Prostate gland (tissue), 2 donors: ENCODE data around the gene UBE3D.
"Not testable (repeated sequence)": the region's sequence is repeated elsewhere in the genome, so short reads cannot be mapped to it uniquely, and the experiment has no call there.

Experiments used
- POLR2A ChIP-seq: fragments of 450-650 bp; IDR thresholded peaks from one replicate; pipeline ENCODE4 v1.6.1; 2016; ENCODE audit warnings: antibody characterized with exemption, mild to moderate bottlenecking
- POLR2AphosphoS5 ChIP-seq: sonication (generic); formaldehyde crosslinking; IDR thresholded peaks from one replicate; pipeline ENCODE4 v1.6.1; 2017; ENCODE audit warnings: antibody characterized with exemption
- TF ChIP-seq, protein P1 (sequence below), 4 experiments: fragments of 200-600 bp in 2 of 4; fragments of 450-650 bp in 2 of 4; sonication (generic) in 2 of 4; IDR thresholded peaks; 1 replicate in 3 of 4; 2 replicates in 1 of 4; pipeline ENCODE4 v1.5.1; 2016 to 2019; ENCODE audit warnings: antibody characterized with exemption in 4 of 4, mild to moderate bottlenecking in 2 of 4, moderate library complexity in 2 of 4

DNA sequence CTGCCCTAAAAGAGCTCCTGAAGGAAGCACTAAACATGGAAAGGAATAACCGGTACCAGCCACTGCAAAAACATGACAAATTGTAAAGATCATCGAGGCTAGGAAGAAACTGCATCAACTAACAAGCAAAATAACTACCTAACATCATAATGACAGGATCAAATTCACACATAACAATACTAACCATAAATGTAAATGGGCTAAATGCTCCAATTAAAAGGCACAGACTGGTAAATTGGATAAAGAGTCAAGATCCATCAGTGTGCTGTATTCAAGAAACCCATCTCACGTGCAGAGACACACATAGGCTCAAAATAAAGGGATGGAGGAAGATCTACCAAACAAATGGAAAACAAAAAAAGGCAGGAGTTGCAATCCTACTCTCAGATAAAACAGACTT, 212.7 kb downstream of the UBE3D start:
- TF ChIP-seq, protein P1, sequence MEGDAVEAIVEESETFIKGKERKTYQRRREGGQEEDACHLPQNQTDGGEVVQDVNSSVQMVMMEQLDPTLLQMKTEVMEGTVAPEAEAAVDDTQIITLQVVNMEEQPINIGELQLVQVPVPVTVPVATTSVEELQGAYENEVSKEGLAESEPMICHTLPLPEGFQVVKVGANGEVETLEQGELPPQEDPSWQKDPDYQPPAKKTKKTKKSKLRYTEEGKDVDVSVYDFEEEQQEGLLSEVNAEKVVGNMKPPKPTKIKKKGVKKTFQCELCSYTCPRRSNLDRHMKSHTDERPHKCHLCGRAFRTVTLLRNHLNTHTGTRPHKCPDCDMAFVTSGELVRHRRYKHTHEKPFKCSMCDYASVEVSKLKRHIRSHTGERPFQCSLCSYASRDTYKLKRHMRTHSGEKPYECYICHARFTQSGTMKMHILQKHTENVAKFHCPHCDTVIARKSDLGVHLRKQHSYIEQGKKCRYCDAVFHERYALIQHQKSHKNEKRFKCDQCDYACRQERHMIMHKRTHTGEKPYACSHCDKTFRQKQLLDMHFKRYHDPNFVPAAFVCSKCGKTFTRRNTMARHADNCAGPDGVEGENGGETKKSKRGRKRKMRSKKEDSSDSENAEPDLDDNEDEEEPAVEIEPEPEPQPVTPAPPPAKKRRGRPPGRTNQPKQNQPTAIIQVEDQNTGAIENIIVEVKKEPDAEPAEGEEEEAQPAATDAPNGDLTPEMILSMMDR (IDR thresholded peaks at IDR 0.05), result not testable (repeated sequence)
- TF ChIP-seq POLR2AphosphoS5, POLR2A: not testable (repeated sequence)
